GM19452 (cell line): ENCODE data around the gene EDARADD.
"Not testable (repeated sequence)": the region's sequence is repeated elsewhere in the genome, so short reads cannot be mapped to it uniquely, and the experiment has no call there.

ENCODE experiments used
- ATAC-seq: cut with Tn5 transposase; IDR thresholded peaks from one replicate; pipeline ENCODE4 v1.9.1; 2021; ENCODE audit not compliant: unreplicated experiment

EDARADD gene

GRCh38 chr1:236484310-236484971 lies 90.4 kb downstream of the EDARADD start:
- ATAC-seq, result no peak

- ATAC-seq, result no peak
Measured at GRCh38 chr1:236486356-236487002, 92.4 kb downstream of the EDARADD start.

GRCh38 chr1:236489161-236489560 lies 95.1 kb downstream of the EDARADD start:
- not testable (repeated sequence) for ATAC-seq

GRCh38 chr1:236489710-236490377 lies 95.8 kb downstream of the EDARADD start:
- ATAC-seq, result no peak

- no peak for ATAC-seq
Measured at GRCh38 chr1:236491469-236492136, 97.5 kb downstream of the EDARADD start.

GRCh38 chr1:236492378-236492777 lies 98.3 kb downstream of the EDARADD start:
- no peak for ATAC-seq

- ATAC-seq, result no peak
Measured at GRCh38 chr1:236494082-236494481, 100.0 kb downstream of the EDARADD start.

GRCh38 chr1:236494586-236495466 lies 100.7 kb downstream of the EDARADD start:
- ATAC-seq, result no peak

GRCh38 chr1:236495467-236496112 lies 101.5 kb downstream of the EDARADD start:
- ATAC-seq, result no peak

- no peak for ATAC-seq
Measured at GRCh38 chr1:236497908-236498307, 103.8 kb downstream of the EDARADD start.

GRCh38 chr1:236501093-236501492 lies 107.0 kb downstream of the EDARADD start:
- ATAC-seq, result no peak

GRCh38 chr1:236502579-236502971 lies 108.5 kb downstream of the EDARADD start:
- ATAC-seq, result no peak

GRCh38 chr1:236502972-236503639 lies 109.0 kb downstream of the EDARADD start:
- no peak for ATAC-seq

- ATAC-seq, result not testable (repeated sequence)
Measured at GRCh38 chr1:236504338-236504737, 110.3 kb downstream of the EDARADD start.

- ATAC-seq, result no peak
Measured at GRCh38 chr1:236507022-236507700, 113.1 kb downstream of the EDARADD start.

GRCh38 chr1:236508593-236509027 lies 114.5 kb downstream of the EDARADD start:
- ATAC-seq, result peak; percentile 64

- no peak for ATAC-seq
Measured at GRCh38 chr1:236509203-236509602, 115.1 kb downstream of the EDARADD start.

- ATAC-seq, result no peak
Measured at GRCh38 chr1:236509647-236510401, 115.7 kb downstream of the EDARADD start.
